ENCODE results near the gene NR6A1. TPM values are rescaled to one million over a fixed set of nuclear protein-coding genes. Genes with fewer than 3 reads are reported as not detected.

NR6A1 gene
- total and polyA plus RNA-seq, 2 of the 8 experiments (the other 6 are each of a cell fraction or from before 2014, with no cell fraction given), result 93.2 to 237 TPM

DNA sequence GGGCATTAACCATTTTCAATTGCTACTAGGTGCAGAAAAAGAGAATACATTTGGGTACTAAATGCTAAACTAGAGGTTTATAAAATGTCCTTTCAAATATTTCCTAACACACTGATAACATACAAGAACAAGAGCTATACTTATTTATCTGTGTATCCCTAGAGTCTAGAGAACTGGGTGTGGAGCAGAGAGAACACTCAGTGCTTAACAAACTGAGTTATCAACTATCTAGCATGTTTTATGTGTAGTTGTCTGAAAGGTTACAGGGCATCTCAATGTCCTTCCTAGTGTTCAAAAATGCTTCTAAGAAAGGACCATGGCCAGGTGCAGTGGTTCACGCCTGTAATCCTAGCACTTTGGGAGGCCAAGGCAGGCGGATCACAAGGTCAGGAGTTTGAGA lies 40.3 kb downstream of the NR6A1 start:
- Histone ChIP-seq H4K8ac (ENCODE audit: extremely low read depth, insufficient read depth, low read length) (no peak overlapping the region), H3K79me2 (ENCODE audit: control insufficient read depth in 1 of 2, insufficient read depth in 2 of 2, low read length in 2 of 2) (peaks cover 0 to 35% of the 10 kb centered on the region in 2 experiments; a peak in 2 of 4 replicates), H2BK15ac (ENCODE audit: low read length) (no peak overlapping the region), H3K23me2 (ENCODE audit: low read depth, low read length) (no peaks in the 10 kb centered on the region), H3K4me3 (ENCODE audit: extremely low read depth in 1 of 4, insufficient read depth in 2 of 4, low read depth in 3 of 4, low read length in 4 of 4) (no peak overlapping the region), H2BK120ac (replicated peaks; ENCODE audit: low read depth, low read length) (no peak overlapping the region), H3K56ac (replicated peaks; ENCODE audit: insufficient read length, low read depth, low read length) (no peak overlapping the region), H3K4ac (replicated peaks; ENCODE audit: insufficient read length, low read depth, low read length) (no peak overlapping the region), H3K36me3 (ENCODE audit: control insufficient read depth in 2 of 4, insufficient read depth in 4 of 4, low read length in 3 of 4) (peaks cover 5 to 11% (median 8%) of the 10 kb centered on the region in 4 experiments; a peak in 6 of 8 replicates), H3K14ac (ENCODE audit: insufficient read length) (no peak overlapping the region), H2BK5ac (ENCODE audit: low read depth, low read length) (no peak overlapping the region), H3K4me2 (ENCODE audit: insufficient read depth in 1 of 2, low read depth in 2 of 2, low read length in 2 of 2) (no peak overlapping the region), H3K4me1 (replicated peaks in 1 of 4; ENCODE audit: control insufficient read depth in 3 of 4, insufficient read depth in 4 of 4, low read length in 3 of 4) (peaks cover 4 to 17% (median 7%) of the 10 kb centered on the region in 4 experiments; a peak in 5 of 7 replicates), H3K18ac (ENCODE audit: extremely low read depth, low read length) (no peak overlapping the region), H2AFZ (ENCODE audit: low read length) (no peak overlapping the region), H3K79me1 (ENCODE audit: low read depth, low read length) (no peaks in the 10 kb centered on the region), H4K20me1 (replicated peaks in 1 of 2; ENCODE audit: control insufficient read depth in 1 of 2, insufficient read depth in 2 of 2, low read length in 2 of 2) (peaks cover 0 to 4% of the 10 kb centered on the region in 2 experiments), H3K9me3 (ENCODE audit: insufficient read depth in 2 of 2, low read depth in 1 of 2, low read length in 1 of 2) (no peaks in the 10 kb centered on the region), H2BK12ac (ENCODE audit: low read depth, low read length) (no peak overlapping the region), H4K5ac (ENCODE audit: insufficient read length, low read depth, low read length) (no peak overlapping the region), H3K27me3 (replicated peaks in 1 of 4; ENCODE audit: control insufficient read depth in 3 of 4, extremely low read depth in 1 of 4, insufficient read depth in 3 of 4, low read length in 3 of 4) (no peaks in the 10 kb centered on the region), H4K91ac (replicated peaks; ENCODE audit: insufficient read length, low read length) (no peak overlapping the region), H2BK20ac (ENCODE audit: low read length) (no peak overlapping the region), H3K9ac (replicated peaks in 1 of 4; ENCODE audit: extremely low read depth in 1 of 4, low read depth in 3 of 4, low read length in 3 of 4) (no peak overlapping the region), H3K27ac (ENCODE audit: low read depth, low read length) (no peak overlapping the region), H3K23ac (ENCODE audit: insufficient read length) (no peak overlapping the region), H2AK5ac (ENCODE audit: low read depth, low read length) (no peak overlapping the region)
- ChIA-PET POLR2A (ENCODE audit: partially characterized antibody) (interaction anchor here (0.8 to 0.9 kb wide), 2 partner anchors 18 to 130 kb away, joined by 3 read pairs; no protein-coding TSS in a partner anchor), CTCF (ENCODE audit: partially characterized antibody) (interaction anchor here (1.0 to 1.8 kb wide), 2 partner anchors 19 to 44 kb away, joined by 3 to 5 read pairs; no protein-coding TSS in a partner anchor)
- FAIRE-seq (no peak), DNase-seq (ENCODE audit: low read depth in 1 of 2, low spot score in 2 of 2) (no peak)
- WGBS, 2 experiments (ENCODE audit: extremely low coverage in 1 of 2, insufficient coverage in 1 of 2, insufficient read length in 1 of 2, insufficient replicate concordance in 2 of 2, low coverage in 1 of 2, low lambda C conversion rate in 2 of 2, missing lambda C conversion rate in 1 of 2), result 93% methylated on average over 2 of the region's 2 CpGs; no CpG with 5 or more reads in 1 of the 2 experiments
- TF ChIP-seq GTF2F1 (IDR thresholded peaks at IDR 0.05; ENCODE audit: borderline replicate concordance, low read depth, low read length), result no peak
- no peak for TF ChIP-seq CHD1 (IDR thresholded peaks at IDR 0.05; ENCODE audit: low read depth, low read length)
- TF ChIP-seq NRF1 (IDR thresholded peaks at IDR 0.05; ENCODE audit: low read depth, low read length), result no peak
- no peak for TF ChIP-seq BRCA1 (IDR thresholded peaks at IDR 0.05; ENCODE audit: low read depth, low read length)
- no peak for TF ChIP-seq TAF7 (optimal IDR thresholded peaks at IDR 0.05; ENCODE audit: borderline replicate concordance, low read depth, low read length)
- no peak for TF ChIP-seq NANOG (IDR thresholded peaks at IDR 0.05; ENCODE audit: insufficient read depth, low read depth, low read length, poor library complexity, severe bottlenecking)

Measured in H1 (cell line).